IPS DF 6.9 (cell line): Measurements from ENCODE around the gene HOXB6.

Experiments used
- DNase-seq: peaks from one replicate; pipeline ENCODE4 v3.0.0-alpha.2; 2013; ENCODE audit warnings: low read depth, low spot score
- H3K27ac ChIP-seq: one replicate; pipeline ENCODE4 v1.5.1; 2013; ENCODE audit warnings: low read length, control low read depth
- H3K27me3 ChIP-seq: 2 replicates; pipeline ENCODE4 v1.6.1; 2013; ENCODE audit warnings: mild to moderate bottlenecking, low read length; ENCODE audit not compliant: control insufficient read depth, insufficient read depth
- H3K36me3 ChIP-seq: 2 replicates; pipeline ENCODE4 v1.6.1; 2013; ENCODE audit warnings: low read length; ENCODE audit not compliant: control insufficient read depth, insufficient read depth
- H3K4me1 ChIP-seq: 2 replicates; pipeline ENCODE4 v1.6.1; 2013; ENCODE audit warnings: low read length; ENCODE audit not compliant: control insufficient read depth, insufficient read depth
- H3K4me3 ChIP-seq: 2 replicates; pipeline ENCODE4 v1.5.1; 2013; ENCODE audit warnings: mild to moderate bottlenecking, low read length
- H3K9me3 ChIP-seq: 2 replicates; pipeline ENCODE4 v1.6.1; 2013; ENCODE audit warnings: low read length, inconsistent platforms; ENCODE audit not compliant: control insufficient read depth, insufficient read depth
- WGBS: extraction: QIAGEN DNeasy Blood & Tissue Kit; methylation state at CpG from one replicate; pipeline ENCODE4 v1.1.7; 2013; ENCODE audit warnings: mixed read lengths, missing lambda C conversion rate; ENCODE audit not compliant: insufficient read length, insufficient coverage; 5-methylcytosine and 5-hydroxymethylcytosine counted together

HOXB6 gene

DNA sequence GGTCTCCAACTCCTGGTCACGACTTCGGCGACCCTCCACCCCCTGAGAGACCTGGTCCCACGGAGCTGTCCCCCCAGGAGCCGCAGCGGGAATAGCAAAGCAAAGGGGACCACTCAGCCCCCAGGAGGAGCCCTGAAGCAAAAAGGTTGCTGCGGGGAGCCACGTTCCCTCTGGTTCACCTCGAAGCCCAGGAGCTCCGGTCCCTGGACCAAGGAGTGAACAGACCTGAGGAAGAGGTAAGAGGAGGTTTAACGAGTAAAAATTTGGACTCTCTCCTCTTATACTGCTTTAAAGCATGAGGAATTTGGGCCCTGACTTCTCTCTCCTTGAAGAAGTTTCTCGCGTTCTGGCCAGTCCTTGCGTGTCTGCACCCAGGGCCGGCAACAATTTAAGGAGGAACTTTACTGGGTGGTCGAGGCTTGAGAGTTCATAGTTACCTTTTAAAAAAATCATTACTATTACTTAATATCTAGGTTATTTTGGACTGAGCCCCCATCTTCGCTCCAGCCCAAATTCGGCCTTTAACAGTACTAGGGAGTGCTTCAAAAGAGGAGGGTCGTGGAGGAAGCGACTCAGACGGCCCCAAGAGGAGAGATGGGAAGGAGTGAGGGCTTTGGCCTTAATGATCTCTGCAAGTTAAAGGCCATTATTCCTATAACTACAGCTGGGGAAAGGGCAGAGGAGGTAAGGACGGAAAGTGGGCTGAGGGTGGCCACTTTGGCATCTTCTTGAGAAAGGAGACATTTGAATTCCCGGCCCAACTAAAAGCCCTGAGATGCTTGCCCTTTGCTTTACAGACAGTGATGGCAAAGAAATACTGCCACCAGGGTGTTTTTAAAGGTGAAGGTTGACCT is 38.3 kb upstream of the HOXB6 start:
- no peaks in the 10 kb centered on the region for H3K9me3 ChIP-seq
- H3K4me3 ChIP-seq = no peak overlapping the region
- H3K27ac ChIP-seq = no peak overlapping the region
- DNase-seq = no peak
- peaks cover 7% of the 10 kb centered on the region; the same call in 1 of the 2 replicates for H3K4me1 ChIP-seq
- H3K36me3 ChIP-seq = no peaks in the 10 kb centered on the region
- H3K27me3 ChIP-seq = peaks cover 93% of the 10 kb centered on the region
- no CpG with 5 or more reads among the region's 23 CpGs for WGBS

DNA sequence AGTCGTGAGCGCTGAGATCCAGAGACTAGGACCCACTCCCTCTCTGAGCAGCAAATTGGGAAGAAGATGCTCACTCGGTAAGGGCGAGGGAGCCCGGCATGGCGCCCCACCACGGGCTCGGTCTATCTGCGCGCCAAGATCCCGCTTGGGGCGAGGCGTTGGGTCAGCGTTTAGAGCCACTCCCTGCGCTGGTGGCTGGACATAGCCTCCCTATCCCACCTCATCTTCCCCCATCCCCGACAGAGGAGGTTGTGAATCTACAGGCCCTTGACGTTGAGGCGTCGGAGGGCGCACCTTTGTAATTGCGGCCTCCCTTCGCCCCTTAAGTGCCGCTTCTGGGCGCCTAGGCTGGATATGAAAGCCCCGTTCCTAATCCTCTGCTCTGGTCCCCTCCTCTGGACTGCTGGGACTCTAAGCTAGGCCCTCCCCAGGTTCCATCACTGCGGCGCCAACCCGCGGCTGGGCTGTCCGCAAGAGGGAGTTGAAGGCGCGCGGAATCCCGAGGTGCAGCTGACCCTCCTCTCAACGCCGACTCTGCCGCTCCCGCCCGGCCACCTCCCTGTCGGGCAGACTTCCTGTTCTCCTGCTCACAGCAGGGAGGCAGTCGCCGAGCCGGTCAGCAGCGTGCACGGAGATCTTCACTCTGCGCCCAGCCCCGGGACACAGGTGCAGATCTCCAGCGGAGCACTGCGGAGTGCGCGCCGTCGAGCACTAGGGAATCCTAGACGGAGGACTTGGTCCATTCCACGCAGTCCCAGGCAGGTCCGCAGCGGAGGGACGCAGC is 37.5 kb upstream of the HOXB6 start:
- no peaks in the 10 kb centered on the region for H3K9me3 ChIP-seq
- H3K27ac ChIP-seq = no peak overlapping the region
- H3K27me3 ChIP-seq = peaks cover 94% of the 10 kb centered on the region
- no peak overlapping the region for H3K4me3 ChIP-seq
- no peak for DNase-seq
- no CpG with 5 or more reads among the region's 58 CpGs for WGBS
- H3K36me3 ChIP-seq = no peaks in the 10 kb centered on the region
- H3K4me1 ChIP-seq = peaks cover 7% of the 10 kb centered on the region; the same call in 1 of the 2 replicates

DNA sequence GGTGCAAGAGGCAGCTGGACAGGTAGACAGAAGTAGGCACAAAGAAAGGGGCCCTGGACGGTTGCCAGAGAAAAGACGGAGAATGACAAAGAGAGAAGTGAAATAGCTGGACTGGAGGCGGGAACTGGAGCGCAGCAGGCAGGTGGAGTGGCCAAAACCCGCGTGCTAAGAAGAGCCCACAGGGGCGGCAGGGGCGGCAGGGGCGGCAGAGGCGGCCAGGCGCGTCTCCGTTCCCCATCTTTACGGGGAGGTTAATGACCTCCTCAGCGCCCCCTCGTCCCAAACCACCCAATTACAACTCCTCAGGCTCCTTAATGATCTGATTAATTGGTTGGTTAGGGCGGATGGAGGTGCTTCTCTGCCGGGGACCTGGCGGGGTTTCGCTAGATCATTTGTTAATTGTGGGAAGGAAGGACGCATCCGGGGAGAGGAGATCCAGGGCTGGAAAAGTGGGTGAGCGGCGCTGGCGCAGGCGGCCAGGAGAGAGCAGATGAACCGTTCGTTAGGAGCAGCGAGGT is 36.8 kb upstream of the HOXB6 start:
- DNase-seq = no peak
- Histone ChIP-seq H3K4me3 (no peak overlapping the region), H3K4me1 (peaks cover 7% of the 10 kb centered on the region; the same call in 1 of the 2 replicates), H3K27me3 (peaks cover 100% of the 10 kb centered on the region), H3K36me3 (no peaks in the 10 kb centered on the region), H3K9me3 (no peaks in the 10 kb centered on the region), H3K27ac (no peak overlapping the region)
- WGBS = no CpG with 5 or more reads among the region's 29 CpGs

DNA sequence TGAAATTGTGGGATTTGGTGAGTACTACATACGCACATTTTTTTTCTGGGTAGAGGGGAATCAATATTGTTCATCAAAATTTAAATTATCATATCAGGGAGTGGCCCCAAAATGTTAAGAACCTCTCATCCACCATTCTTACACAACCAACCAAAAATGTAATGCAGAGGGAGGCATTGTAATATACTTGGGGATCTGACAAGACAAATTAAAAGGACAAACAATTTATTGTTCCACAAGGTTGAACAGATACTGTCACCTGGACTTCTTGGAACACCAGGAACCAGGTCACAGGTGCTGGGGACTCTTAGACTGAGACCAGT is 36.0 kb upstream of the HOXB6 start:
- no peak overlapping the region for H3K4me3 ChIP-seq
- H3K27me3 ChIP-seq = peaks cover 97% of the 10 kb centered on the region
- WGBS = no CpG with 5 or more reads among the region's 1 CpG
- H3K4me1 ChIP-seq = peaks cover 2% of the 10 kb centered on the region; the same call in 1 of the 2 replicates
- DNase-seq = no peak
- H3K36me3 ChIP-seq = no peaks in the 10 kb centered on the region
- no peaks in the 10 kb centered on the region for H3K9me3 ChIP-seq
- H3K27ac ChIP-seq = no peak overlapping the region

DNA sequence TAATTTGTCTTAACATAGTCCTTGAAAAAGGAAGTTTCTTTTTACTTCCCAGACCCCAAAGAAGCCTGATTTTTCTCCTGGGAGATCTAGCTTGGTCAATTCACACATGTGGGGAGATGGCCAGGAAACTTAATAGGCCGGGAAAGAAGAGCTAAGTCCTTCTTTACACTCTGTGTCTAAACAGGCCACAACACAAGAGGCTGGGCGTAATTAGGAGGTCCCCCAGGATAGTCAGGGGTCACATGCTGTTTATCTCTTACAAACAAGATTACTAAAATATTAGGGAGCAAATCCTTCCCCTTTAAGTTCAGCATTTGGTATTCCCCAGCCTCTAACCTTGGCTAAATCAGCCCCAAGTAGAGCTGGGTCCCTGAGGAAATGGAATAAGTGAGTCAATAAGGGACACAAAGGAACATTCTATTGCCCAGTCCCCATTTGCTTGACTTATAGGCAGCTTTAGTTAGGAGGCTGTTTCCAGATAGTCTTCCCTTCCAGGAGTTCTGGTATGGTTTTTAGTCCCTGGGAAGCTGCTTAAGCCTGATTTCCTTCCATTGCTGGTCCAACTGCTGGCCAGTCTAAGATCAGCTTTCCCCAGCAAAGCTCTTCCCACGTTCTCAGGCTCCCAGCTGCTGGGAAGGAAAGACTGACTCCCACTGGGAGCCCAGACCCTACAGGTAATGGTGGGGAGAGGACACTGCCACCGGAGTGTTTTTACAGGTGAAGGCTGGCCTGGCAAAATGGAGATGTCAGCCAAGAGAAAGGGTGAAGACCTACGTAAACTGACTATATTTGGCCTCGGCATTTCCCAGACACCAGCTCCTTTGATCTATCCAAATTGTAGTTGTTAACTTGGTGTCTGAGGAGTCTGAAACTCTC is 35.4 kb upstream of the HOXB6 start:
- no peak overlapping the region for H3K4me3 ChIP-seq
- no CpG with 5 or more reads among the region's 6 CpGs for WGBS
- no peak for DNase-seq
- H3K27ac ChIP-seq = no peak overlapping the region
- H3K9me3 ChIP-seq = no peaks in the 10 kb centered on the region
- H3K36me3 ChIP-seq = no peaks in the 10 kb centered on the region
- H3K27me3 ChIP-seq = peaks cover 97% of the 10 kb centered on the region
- H3K4me1 ChIP-seq = peaks cover 2% of the 10 kb centered on the region; the same call in 1 of the 2 replicates

DNA sequence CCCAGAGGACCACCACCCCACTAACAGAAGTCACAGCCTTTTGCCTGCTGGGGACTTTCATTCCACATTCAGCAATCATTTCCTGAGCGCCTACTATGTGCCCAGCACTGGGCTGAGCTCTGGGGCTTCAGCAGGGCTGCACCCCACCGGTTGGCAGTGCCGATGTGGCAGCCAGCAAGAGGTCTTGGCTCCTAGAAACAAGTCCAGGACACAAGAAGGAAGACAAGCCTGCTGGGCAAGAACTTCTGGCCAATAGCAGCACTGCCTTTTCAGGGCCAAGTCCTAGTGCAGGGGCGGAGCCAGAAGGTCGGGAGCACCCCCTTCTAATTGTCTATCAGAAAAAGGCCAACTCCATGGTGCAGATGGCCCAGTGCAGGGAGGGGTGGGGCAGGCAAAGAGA is 34.4 kb upstream of the HOXB6 start:
- H3K27me3 ChIP-seq = peaks cover 97% of the 10 kb centered on the region
- no peaks in the 10 kb centered on the region for H3K36me3 ChIP-seq
- no peak overlapping the region for H3K4me3 ChIP-seq
- H3K9me3 ChIP-seq = no peaks in the 10 kb centered on the region
- WGBS = no CpG with 5 or more reads among the region's 5 CpGs
- DNase-seq = no peak
- H3K27ac ChIP-seq = no peak overlapping the region
- H3K4me1 ChIP-seq = peaks cover 2% of the 10 kb centered on the region; the same call in 1 of the 2 replicates

DNA sequence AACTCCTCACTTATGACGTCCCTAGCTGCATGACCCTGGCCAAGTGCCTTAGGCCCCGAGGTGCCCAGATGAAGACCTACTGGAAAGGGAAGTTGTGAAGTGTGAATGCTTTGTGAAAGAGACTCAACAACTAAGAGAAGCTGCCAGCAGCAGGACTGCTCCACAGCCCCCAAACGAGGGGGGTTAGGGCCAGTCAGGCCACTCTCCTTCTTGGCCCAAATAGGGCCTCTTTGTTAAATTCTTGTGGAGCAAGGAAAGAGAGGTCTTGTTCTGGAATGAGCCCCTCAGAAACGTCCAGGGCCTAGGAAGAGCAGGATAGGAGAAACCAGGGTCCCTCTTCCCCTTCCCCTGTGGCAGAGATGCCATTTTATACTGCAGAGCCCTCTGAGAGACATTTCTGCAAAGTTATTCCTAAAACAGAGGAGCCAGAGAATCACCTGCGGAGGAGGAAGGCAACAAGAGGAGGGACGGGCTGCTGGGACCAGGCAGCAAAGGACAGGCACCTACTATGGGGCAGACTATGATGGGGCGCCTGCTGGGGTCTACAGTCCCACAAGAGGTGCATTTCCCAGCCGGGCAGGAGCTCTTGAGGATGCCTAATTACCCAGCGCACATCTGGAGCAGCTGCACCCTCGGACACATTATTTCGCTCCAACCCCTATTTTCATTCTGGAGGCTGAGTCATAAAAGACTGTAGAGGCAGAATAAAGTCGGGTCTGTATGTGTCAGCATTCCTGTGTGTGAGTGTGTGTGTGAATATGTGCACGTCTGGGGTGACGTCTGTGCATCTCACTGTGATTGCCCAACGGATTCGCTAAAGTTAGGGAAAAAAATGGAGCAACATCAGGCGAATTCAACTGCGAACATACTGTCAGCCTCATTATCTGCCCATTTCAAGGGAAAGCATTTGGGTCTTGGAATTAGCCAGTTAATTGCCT is 32.8 kb upstream of the HOXB6 start:
- Histone ChIP-seq H3K27me3 (peaks cover 96% of the 10 kb centered on the region), H3K9me3 (no peaks in the 10 kb centered on the region)
- WGBS = no CpG with 5 or more reads among the region's 18 CpGs

DNA sequence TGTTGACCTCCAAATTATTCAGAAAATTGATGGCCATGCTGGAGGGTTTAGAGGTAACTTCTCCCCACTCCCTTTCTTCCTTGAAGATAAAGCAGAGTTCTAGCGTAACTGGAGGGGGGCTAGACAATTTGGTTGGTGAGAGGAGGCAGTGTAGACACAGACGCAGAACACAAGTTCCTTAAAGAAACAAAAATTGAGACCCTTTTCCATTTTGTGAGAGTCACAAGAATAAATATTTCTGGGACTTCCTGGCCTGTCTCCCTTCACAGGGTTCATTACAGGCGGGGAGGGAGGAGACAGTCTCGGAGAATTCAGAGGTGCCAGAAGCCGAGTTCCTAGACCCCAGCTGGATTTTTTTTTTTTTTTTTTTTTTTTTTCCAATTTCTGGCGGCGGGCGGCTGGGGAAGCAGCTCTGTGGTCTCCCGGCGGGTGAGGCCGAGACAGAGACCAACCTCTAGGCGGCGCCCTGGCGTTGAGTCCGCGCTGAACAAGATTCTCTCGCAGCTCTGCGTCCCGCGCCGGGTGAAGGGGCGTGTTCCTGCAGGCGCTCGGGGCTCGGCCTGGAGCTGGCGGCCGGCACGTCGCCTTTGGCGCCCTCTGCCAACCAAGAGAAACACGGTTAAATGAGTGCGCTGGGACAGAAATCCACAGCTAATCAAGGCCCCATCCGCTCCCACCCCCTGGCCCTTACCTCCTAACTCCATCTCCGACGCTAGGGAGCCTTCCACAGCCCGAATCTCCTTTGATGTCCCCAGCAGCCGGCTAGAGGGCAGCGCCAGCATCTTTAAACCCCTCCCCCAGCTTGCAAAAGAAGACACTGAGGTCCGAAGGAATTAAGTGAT is 31.6 kb upstream of the HOXB6 start:
- no peak overlapping the region for H3K4me3 ChIP-seq
- no peak overlapping the region for H3K27ac ChIP-seq
- no CpG with 5 or more reads among the region's 39 CpGs for WGBS
- H3K27me3 ChIP-seq = peaks cover 96% of the 10 kb centered on the region
- peak; percentile 93 for DNase-seq
- H3K4me1 ChIP-seq = peaks cover 2% of the 10 kb centered on the region; the same call in 1 of the 2 replicates
- no peaks in the 10 kb centered on the region for H3K36me3 ChIP-seq
- H3K9me3 ChIP-seq = no peaks in the 10 kb centered on the region

More for the DNA sequence above, 32.8 kb upstream of the HOXB6 start:
- no peak overlapping the region for H3K27ac ChIP-seq
- no peak for DNase-seq
- no peak overlapping the region for H3K4me3 ChIP-seq
- peaks cover 1% of the 10 kb centered on the region; the same call in 1 of the 2 replicates for H3K4me1 ChIP-seq
- no peaks in the 10 kb centered on the region for H3K36me3 ChIP-seq
